Astrocyte (in vitro differentiated cells and primary cell): ENCODE data around the gene CFAP91.

Experiments used
- EZH2 ChIP-seq: IDR thresholded peaks from 2 replicates; pipeline ENCODE4 v1.6.1; 2012; ENCODE audit warnings: mild to moderate bottlenecking, low read length, inconsistent platforms; ENCODE audit not compliant: insufficient read depth
- TF ChIP-seq, protein P1 (sequence below): IDR thresholded peaks from 2 replicates; pipeline ENCODE4 v1.5.1; 2011; ENCODE audit warnings: low read depth, mild to moderate bottlenecking, inconsistent platforms, low read length, moderate library complexity; ENCODE audit not compliant: insufficient read depth

DNA sequence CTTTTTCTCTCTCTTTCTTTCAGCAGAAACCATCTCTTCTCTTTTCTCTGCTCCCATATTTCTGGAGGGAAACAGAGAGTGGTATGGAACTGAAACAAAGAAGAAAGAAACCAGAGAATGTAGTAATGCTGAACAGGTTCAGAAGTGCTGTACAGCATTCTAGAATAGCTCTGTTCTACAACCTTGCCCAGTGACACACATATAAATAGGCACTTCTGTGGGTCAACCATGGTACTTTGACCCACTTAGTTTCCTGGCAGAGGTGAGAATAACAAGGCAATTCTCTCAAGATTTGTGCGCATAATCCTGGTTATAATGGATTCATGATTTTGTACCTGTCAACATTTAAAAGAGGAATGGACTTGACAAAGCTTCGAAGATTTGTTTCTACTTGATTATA lies 12.3 kb downstream of the CFAP91 start:
- TF ChIP-seq EZH2 = no peak
- TF ChIP-seq, protein P1, sequence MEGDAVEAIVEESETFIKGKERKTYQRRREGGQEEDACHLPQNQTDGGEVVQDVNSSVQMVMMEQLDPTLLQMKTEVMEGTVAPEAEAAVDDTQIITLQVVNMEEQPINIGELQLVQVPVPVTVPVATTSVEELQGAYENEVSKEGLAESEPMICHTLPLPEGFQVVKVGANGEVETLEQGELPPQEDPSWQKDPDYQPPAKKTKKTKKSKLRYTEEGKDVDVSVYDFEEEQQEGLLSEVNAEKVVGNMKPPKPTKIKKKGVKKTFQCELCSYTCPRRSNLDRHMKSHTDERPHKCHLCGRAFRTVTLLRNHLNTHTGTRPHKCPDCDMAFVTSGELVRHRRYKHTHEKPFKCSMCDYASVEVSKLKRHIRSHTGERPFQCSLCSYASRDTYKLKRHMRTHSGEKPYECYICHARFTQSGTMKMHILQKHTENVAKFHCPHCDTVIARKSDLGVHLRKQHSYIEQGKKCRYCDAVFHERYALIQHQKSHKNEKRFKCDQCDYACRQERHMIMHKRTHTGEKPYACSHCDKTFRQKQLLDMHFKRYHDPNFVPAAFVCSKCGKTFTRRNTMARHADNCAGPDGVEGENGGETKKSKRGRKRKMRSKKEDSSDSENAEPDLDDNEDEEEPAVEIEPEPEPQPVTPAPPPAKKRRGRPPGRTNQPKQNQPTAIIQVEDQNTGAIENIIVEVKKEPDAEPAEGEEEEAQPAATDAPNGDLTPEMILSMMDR = no peak
